C4-2B (cell line): ENCODE data around the gene SPARCL1.
"Not testable (repeated sequence)": the region's sequence is repeated elsewhere in the genome, so short reads cannot be mapped to it uniquely, and the experiment has no call there.

Experiments used
- H3K27ac ChIP-seq: fragments of 450-650 bp; 2 replicates; pipeline ENCODE4 v1.5.1; 2017
- CTCF ChIP-seq: fragments of 450-650 bp; conservative IDR thresholded peaks from 2 replicates; pipeline ENCODE4 v1.5.1; 2017; ENCODE audit warnings: mild to moderate bottlenecking
- ZFX ChIP-seq: fragments of 450-650 bp; IDR thresholded peaks from 2 replicates; pipeline ENCODE4 v1.6.1; 2017

SPARCL1 gene

GRCh38 chr4:87458913-87459312 lies 70.3 kb downstream of the SPARCL1 start:
- no peak overlapping the region for H3K27ac ChIP-seq
- TF ChIP-seq ZFX (no peak), CTCF (no peak)

DNA sequence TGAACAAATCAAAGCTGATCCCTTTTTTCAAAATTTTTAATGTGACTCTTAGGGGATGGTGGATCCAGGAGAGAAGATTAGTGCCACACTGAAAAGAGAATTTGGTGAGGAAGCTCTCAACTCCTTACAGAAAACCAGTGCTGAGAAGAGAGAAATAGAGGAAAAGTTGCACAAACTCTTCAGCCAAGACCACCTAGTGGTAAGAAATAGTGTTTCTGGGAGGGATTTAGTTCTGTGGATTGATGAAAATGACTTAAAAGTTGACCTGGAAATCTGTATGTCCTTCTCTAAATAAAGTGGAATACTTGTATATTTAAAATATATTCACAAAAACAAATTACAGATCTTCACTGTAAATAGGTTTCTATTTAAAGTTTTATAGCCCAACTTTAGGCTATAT lies 77.6 kb downstream of the SPARCL1 start:
- H3K27ac ChIP-seq: no peak overlapping the region
- no peak for TF ChIP-seq ZFX
- no peak; the same call in 1 of the 2 replicates for TF ChIP-seq CTCF

DNA sequence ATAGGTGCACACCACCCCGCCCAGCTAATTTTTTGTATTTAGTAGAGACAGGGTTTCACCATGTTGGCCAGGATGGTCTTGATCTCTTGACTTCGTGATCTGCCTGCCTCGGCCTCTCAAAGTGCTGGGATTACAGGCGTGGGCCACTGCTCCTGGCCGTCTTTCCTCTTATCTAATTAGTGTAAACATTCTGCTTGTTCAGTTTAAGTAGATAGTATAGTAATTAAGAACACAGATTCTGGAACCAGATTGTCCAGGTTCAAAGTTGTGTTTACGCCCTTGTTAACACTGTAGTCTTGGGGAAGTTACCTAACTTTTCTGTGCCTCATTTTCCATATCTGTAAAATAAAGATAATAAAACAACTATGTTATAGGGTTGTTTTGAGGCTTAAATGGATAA lies 82.8 kb downstream of the SPARCL1 start:
- not testable (repeated sequence) for H3K27ac ChIP-seq

DNA sequence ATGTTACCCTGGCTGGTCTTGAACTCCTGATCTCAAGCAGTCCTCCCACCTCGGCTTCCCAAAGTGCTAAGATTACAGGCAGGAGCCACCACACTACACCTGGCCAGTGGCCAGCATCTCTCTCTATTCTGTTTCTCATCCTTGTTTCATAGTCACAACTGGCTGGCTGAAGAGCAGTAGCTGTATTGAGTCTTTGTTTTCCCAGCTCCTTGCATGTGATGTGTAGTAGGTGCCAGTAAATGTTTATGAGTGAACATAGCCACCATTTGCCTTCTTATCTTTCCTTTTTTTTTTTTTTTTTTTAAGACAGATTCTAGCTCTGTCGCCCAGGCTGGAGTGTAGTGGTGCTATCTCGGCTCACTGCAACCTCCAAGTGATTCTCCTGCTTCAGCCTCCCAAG lies 83.2 kb downstream of the SPARCL1 start:
- no peak for TF ChIP-seq ZFX
- no peak for TF ChIP-seq CTCF
- no peak overlapping the region for H3K27ac ChIP-seq

- H3K27ac ChIP-seq: no peak overlapping the region
Measured at GRCh38 chr4:87444741-87445140, 84.4 kb downstream of the SPARCL1 start.

GRCh38 chr4:87442889-87443288 lies 86.3 kb downstream of the SPARCL1 start:
- TF ChIP-seq CTCF (no peak), ZFX (no peak)
- H3K27ac ChIP-seq: no peak overlapping the region

More at GRCh38 chr4:87444741-87445140, 84.4 kb downstream of the SPARCL1 start:
- TF ChIP-seq CTCF (no peak), ZFX (no peak)

GRCh38 chr4:87433342-87433741 lies 95.8 kb downstream of the SPARCL1 start:
- no peak for TF ChIP-seq ZFX
- no peak for TF ChIP-seq CTCF
- H3K27ac ChIP-seq: no peak overlapping the region

DNA sequence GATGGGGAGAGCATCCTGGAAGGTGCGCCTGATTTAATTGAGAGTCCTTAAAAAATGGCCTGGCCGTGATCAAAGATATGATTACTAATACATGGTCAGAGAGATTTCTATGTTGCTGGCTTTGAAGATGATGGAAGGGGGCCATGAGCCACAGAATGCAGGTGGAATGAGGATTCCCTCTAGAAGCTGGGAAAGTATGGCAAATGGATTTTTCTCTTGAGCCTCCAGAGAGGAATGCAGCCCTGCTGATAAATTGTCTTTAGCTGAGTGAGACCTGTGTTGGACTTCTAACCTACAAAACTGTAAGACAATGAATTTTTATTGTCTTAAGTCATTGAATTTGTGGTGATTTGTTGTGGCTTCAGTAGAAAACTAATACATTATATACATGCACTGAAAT lies 99.1 kb downstream of the SPARCL1 start:
- no peak overlapping the region for H3K27ac ChIP-seq
- TF ChIP-seq CTCF: no peak
